GM21423 (cell line): ENCODE data around the gene NQO2.

ENCODE experiments used
- ATAC-seq: cut with Tn5 transposase; IDR thresholded peaks from one replicate; pipeline ENCODE4 v1.9.1; 2021; ENCODE audit warnings: mild to moderate bottlenecking, moderate library complexity; ENCODE audit not compliant: unreplicated experiment

Gene NQO2

DNA sequence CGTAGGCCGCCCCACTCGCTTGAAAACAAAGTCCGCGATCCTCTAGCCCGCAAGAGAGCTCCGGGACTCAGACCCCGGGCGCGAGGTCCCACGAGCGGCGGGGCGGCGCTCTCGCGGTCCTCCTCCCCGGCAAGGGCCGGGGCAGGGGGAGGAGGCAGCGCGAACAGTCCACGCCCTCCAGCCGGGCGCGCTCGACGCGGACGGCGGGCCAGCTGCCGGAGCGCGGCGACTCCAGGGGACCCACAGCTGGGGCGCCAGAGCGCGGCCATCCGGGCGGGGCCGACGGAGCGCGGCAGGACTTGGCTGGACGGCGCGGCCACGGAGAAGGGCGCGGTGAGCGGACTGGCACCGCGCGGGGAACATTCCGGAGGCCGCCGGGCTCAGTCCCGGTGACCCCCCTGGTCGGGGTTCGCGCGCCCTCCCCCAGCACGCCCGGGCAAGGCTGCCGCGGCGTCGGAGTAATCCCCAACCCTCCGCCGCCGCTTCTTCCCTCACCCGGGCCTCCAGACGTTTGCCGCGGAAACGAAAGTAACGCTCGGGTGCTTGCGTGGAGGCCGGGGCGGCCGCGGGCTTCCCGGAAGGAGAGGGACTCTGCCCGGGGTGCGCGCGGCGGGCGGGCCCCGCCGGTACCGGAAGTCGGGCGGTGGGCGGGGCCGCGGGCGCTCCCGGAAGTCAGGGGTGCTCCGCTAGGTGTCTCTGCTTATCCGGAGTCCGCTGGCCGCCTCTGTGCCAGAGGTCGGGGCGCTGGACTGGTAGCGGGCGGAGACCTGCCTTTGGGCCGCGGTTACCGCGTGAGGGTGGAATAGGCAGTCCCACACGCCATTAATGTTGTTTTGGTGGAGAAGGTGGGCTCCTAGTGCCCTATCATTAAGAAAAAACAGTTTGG is 68.9 kb downstream of the NQO2 start, which contains the start of gene RIPK1:
Gene RIPK1 (plus strand): TSS at position 166 of the 886 bp plus-strand sequence. CDS start 8,330 bp downstream, outside the sequence.
- peak; percentile 85 for ATAC-seq
